GM19438 (cell line): Measurements from ENCODE around the gene KCTD5.
"Not testable (repeated sequence)": the region's sequence is repeated elsewhere in the genome, so short reads cannot be mapped to it uniquely, and the experiment has no call there.

Experiments used
- ATAC-seq: cut with Tn5 transposase; IDR thresholded peaks from one replicate; pipeline ENCODE4 v1.9.1; 2021; ENCODE audit warnings: low read depth; ENCODE audit not compliant: unreplicated experiment

The KCTD5 gene, protein sequence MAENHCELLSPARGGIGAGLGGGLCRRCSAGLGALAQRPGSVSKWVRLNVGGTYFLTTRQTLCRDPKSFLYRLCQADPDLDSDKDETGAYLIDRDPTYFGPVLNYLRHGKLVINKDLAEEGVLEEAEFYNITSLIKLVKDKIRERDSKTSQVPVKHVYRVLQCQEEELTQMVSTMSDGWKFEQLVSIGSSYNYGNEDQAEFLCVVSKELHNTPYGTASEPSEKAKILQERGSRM

DNA sequence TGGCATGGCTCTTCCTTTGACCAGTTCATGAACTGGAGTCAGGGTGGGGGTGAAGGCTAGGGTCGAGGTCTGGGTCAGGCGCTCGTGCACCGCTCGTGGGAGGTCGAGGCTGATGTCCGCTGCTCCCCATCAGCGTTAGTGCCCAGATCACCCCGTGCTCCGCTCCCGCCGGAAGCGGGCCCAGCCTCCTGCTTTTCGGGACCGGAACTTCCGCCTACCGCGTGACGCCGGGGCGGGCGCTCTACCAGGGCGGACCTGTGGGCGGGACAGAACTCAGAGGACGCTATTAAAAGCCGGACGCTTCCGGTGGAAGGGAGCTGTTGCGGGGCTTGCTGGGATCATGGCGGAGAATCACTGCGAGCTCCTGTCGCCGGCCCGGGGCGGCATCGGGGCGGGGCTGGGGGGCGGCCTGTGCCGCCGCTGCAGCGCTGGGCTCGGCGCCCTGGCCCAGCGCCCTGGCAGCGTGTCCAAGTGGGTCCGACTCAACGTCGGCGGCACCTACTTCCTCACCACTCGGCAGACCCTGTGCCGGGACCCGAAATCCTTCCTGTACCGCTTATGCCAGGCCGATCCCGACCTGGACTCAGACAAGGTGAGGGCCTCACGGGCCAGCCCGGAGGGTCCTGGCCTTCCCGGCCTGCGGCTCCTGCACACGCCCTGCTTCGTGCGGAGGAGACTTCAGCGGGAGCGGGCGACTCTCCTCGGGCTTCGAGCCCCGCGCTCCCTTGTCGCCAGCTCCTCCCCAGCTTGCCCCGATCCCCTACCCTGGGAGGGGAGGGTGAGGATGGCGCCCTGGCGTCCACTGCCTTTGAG lies at the start of gene KCTD5:
Gene KCTD5 (plus strand): TSS at position 315 of the 813 bp plus-strand sequence. CDS start 26 bp downstream, at position 341.
- ATAC-seq: peak; percentile 52

DNA sequence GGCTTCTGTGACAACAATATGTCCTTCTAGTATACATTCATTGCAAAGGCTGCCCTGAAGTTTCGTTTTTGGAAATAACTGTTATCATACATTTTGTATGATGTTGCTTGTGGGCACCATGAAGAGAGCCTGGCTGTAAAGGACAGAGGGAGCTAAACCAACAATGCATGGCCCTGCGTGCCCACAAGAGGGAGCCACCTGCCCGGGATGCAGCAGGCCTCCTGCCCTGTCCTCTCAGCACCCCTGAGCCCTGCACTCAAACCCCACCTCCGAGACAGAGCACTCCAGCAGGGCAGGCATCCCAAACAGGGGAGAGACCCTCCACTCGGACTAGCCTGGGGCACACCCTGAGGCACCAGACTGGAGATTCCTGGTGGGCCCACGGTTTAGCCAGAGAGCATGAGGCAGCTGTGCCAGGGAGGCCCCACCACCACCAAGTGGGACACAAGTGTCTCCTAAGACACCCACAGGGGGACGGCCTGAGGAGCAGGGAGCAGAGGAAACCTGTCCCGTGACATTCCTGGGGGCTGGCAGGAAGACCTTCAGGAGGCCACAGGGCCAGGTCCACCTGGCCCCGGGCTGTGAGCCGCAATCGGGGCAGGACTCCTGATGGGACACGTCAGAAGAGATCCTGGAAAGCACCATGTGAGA lies 43.1 kb upstream of the KCTD5 start:
- not testable (repeated sequence) for ATAC-seq

DNA sequence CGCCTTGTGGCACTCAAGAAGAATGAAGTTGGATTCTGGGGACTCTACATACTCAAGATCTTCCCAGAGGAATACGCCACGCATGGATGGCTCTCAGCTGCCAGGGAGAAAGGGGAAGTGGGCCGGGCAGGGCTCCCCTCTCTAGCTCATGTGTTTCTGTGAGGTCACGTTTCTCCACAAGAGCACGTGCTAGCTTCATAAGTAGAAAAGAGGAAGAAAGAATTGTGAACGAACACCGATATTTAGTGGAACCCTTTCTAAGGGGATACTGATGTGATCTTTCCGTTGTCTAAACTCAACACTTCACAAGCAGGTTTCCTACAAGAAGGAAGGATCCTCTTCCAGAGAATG lies 42.6 kb upstream of the KCTD5 start:
- ATAC-seq: not testable (repeated sequence)

DNA sequence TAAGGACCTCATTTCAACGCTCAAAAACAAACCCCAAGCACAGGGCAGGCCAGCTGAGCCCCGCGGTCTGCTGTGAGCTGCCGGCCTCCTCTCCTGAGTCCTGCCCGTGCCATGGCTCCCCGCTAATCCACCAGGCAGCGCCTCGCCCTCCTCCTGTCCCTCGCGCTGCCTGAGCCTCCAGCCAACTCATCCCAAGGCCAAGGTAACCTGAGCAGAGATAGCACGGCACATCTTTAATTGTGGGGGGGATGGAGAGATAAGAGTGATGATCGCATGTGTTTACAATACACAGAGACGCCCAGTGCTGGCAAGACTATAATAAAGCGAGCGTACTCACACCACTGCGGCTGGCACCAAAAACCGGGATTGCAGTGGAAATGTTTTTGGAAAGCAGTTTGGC lies 39.8 kb upstream of the KCTD5 start:
- ATAC-seq: not testable (repeated sequence)

DNA sequence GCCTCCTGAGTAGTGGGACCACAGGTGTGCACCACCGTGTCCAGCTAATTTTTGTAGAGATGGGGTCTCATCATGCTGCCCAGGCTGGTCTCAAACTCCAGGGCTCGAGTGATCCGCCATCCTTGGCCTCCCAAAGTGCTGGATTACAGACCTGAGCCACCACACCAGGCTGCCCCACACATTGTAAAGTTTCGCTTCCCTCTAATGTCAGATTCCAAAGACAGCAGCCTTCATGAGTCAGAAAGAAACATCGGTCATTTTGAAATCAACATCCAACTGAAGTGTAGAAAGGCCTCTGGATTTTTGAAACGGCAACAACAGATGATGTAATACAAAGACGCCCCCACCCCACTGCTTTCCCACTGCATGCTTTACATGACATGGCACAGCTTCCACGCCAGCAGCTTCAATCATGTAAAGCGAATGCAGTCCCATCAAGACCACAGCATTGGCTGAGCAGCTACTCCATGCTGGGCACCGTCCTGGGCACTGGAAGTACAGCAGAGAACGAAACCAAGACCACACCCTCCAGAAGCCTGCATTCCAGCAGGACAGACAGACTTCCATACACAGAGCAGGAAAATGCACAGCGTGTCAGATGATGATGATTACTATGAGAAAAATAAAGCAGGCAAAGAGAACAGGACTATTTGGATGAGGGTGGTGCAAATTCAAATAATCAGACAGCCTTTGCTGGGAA lies 37.4 kb upstream of the KCTD5 start:
- ATAC-seq: not testable (repeated sequence)

DNA sequence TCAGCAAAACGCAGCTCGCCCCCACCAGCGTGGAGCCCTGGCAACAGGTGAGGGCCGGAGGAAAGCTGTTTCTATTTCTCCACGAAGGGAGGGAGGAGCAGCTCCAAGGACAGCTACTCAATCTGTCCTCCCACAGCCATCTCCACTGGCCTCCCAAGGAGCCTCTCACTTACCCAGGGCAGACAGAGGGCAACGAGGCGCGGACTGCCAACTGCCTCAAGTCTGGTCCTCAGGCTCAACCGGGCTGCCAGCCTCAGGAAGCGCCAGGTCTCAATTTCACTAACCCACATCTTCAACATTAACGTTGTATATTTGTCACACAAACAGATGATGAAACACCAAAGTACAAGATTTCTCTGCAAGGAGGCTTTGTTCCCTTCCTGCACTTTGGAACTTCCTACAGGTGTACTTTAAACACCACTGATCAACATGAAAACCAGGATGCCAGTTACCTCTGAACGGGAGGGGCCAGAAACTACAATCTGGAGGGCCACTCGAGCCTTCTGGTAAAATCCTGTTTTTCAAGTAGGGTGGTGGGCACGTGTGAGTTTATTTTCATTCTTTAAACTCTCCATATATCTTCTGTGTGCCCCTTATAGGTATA lies 31.0 kb upstream of the KCTD5 start:
- not testable (repeated sequence) for ATAC-seq

DNA sequence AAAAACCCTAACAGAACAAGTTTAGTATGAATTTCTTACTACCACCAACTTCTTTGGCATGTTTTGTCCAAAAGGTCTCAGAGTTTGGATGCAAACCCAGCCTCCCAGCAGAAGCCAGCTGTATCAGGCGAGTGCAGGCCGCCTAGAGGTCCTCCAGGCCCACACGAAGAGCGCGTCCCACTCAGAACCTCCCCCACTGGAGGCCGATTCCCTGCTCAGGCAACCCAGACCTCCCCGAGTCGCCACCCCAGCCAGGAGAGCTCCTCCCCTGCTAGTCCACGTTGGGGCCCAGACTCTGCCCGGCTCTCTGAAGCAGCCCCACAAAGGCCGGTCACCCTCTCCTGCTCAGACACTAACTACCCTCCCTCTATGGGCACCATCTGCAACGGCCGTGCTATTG lies 28.4 kb upstream of the KCTD5 start:
- ATAC-seq: not testable (repeated sequence)

DNA sequence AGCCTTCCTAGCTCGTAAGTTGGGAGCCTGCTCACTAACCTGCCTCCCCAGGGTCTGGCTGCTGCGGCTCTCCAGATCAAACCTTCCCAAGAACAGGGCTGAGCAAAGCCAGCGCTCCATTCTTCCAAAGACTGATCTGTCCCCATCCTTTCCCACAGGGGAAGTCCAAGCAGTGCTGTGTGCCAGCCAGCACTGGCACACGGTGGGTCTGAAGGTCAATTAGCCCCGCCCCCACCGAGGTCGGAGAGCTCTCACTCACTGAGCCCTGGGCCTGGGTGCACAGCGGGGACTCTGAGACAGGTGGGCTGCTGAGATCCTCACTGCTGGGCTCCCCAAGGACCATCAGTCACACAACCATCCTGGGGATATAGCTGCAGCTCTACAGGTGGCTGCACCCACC lies 27.4 kb upstream of the KCTD5 start:
- not testable (repeated sequence) for ATAC-seq

DNA sequence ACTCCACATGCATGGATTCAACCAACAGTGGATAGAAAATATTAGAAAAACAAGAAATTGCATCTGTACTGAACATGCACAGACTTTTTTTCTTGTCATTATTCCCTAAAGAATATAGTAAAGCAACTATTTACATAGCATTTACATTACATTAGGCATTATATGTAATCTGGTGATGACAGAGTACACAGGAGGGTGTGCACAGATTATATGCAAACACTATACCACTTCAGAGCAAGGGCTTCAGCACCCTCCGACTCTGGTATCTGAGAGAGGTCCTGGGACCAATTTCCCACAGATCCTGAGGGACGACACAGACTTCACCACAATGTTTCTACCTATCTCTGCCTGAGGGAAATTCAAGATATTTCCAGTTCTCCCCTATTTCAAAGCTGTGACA lies 25.3 kb upstream of the KCTD5 start:
- no peak for ATAC-seq

DNA sequence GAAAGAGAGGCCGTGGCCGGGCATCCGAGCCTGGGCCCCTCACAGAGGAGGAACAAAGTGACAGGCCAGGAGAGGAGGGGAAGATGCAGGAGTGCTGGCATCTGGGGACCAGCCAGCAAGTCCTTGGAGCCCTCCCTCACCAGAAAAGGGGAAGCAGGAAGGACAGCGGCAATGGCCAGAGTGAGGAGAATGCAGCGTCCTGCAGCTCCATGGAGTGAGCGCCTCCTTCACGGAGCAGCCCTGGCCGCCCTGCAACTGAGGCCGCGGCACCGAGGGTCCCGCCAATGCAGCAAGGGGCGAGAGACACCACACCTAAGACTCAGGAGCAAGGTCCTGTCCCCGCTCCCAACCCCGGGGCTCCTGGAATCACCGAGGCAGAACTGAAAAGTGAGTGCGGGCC lies 24.5 kb upstream of the KCTD5 start:
- ATAC-seq: not testable (repeated sequence)

DNA sequence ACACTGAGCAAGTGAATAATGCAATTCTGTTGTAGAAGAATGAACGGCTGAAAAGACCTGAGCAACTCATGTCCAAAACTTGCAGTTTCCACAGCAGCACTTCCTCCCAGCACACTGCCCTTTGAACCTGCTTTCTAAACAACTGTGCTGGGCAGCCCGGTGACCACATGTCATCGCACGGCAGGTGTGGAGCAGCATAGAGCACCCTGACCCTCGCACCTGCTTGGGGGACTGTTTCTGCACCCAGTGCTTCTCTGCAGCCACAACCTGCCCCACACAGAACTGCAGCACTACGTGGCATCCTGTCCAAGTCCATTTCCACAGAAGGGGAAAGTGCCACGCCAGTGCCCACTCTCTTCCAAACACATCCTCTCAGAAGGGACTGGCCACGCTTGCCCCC lies 22.8 kb upstream of the KCTD5 start:
- not testable (repeated sequence) for ATAC-seq

DNA sequence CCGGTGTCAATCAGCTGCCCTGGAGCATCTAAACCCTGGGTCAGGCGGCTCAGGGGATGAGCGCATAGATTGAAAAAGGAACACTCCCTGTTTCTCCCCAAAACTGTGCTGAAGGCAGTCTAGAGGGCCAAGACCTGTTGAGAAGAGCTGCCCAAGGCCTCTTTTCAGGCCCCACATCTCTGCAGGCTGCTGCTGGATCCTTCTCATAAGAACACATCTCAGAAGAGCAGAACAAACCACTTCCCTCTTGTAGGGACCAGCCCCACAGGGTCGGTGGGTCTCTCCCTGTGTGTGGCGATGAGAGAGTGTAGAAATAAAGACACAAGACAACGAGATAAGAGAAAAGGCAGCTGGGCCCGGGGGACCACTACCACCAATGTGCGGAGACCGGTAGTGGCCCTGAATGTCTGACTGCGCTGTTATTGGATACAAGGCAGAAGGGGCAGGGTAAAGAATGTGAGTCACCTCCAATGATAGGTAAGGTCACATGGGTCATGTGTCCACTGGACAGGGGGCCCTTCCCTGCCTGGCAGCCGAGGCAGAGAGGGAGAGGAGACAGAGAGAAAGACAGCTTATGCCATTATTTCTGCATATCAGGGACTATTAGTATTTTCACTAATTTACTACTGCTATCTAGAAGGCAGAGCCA lies 22.2 kb upstream of the KCTD5 start:
- not testable (repeated sequence) for ATAC-seq

DNA sequence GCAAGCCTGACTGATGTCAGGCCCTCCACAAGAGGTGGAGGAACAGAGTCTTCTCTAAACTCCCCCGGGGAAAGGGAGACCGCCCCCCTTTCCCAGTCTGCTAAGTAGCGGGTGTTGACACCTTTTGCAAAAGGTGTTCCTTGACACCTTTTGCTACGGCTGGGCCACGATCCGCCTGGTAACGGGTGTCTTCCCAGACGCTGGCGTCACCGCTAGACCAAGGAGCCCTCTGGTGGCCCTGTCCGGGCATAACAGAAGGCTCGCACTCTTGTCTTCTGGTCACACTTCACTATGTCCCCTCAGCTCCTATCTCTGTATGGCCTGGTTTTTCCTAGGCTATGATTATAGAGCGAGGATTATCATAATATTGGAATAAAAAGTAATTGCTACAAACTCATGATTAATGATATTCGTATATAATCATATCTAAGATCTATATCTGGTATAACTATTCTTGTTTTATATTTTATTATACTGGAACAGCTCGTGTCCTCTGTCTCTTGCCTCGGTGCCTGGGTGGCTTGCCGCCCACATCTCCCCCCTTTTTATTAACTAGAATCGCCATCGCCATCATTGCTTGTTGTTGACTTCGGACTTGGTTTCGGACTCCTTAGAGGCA lies 21.5 kb upstream of the KCTD5 start:
- ATAC-seq: not testable (repeated sequence)

DNA sequence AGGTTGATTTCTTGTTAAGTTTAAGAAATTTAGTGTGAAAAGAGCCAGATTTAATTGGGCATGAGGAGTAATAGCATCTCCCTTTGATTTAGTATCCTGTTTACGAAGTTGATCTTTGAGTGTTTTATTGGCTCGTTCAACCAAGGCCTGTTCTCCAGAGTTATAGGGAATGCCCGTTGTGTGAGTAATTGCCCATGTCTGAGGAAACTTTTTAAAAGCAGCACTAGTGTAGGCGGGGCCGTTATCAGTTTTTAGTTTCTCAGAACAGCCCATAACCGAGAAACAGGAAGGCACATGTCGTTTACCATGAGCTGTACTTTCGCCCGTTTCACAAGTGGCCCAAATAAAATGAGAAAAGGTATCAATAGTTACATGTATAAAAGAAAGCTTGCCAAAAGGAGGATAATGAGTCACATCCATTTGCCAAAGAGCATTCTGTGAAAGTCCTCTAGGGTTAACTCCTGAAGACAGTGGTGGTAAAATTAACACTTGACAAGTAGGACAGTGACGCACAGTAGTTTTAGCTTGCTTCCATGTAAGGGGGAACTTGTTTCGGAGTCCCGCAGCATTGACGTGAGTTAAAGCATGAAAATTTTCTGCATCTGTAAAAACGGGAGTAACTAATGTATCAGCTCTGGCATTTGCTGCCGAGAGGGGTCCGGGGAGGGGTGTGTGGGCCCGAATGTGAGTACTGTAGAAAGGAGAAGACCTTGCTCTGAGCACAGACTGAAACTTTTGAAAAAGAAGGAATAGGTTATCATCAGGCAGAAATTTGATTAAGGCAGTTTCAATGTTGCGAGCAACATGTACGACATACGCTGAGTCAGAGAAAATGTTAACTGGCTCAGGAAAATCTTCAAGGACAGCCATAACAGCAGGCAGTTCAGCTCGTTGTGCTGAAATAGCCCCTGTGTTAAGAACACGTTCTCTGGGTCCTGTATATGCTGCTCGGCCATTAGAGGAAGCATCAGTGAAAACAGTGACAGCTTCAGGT lies 18.5 kb upstream of the KCTD5 start:
- ATAC-seq: no peak

DNA sequence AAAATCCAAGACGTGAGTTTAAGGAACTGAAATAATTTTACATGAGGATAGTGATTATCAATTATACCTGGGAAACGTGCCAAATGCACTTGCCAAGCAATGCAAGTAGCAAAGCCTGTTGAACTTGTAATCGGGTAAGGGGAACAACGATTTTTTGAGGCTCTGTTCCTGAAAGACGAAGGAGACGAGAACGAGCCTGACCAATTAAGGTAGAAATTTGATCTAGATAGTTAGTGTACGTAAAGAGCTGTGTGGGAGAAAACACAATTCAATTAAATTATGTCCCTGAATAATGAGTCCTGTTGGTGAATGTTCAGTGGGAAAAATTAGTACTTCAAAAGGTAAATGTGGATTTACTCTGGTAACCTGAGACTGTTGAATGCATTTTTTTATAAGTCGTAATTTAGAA lies 17.7 kb upstream of the KCTD5 start:
- no peak for ATAC-seq

DNA sequence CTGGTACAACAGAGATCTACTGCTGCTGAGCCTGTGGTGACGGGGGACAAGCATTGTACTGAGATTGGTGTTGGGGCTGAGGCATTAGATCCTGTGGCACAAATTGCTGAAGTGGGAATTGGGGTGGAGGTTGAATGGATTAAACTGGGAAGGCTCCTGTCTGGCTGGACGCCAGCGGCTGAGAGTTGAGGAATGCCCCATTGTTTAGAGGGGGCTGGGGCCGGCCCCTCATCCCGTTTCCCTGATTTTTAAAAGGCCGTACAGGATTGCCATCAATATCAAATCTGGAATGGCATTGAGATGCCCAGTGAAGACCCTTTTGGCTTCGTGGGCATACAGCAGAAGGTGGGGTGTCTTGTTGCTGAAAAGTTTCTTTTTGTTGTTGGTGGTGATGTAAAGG lies 15.7 kb upstream of the KCTD5 start:
- ATAC-seq: not testable (repeated sequence)

DNA sequence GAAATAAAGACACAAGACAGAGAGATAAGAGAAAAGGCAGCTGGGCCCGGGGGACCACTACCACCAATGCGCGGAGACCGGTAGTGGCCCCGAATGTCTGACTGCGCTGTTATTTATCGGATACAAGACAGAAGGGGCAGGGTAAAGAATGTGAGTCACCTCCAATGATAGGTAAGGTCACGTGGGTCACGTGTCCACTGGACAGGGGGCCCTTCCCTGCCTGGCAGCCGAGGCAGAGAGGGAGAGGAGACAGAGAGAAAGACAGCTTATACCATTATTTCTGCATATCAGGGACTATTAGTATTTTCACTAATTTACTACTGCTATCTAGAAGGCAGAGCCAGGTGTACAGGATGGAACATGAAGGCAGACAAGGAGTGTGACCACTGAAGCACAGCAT lies 12.7 kb upstream of the KCTD5 start:
- not testable (repeated sequence) for ATAC-seq

DNA sequence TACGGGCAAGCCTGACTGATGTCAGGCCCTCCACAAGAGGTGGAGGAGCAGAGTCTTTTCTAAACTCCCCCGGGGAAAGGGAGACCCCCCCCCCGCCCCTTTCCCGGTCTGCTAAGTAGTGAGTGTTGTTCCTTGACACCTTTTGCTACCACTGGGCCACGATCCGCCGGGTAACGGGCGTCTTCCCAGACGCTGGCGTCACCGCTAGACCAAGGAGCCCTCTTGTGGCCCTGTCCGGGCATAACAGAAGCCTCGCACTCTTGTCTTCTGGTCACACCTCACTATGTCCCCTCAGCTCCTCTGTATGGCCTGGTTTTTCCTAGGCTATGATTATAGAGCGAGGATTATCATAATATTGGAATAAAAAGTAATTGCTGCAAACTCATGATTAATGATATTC lies 12.3 kb upstream of the KCTD5 start:
- ATAC-seq: not testable (repeated sequence)
